Activated CD4-positive, alpha-beta memory T cell treated with anti-CD3 and anti-CD28 coated beads for 36 hours (primary cell): Measurements from ENCODE around the gene GLOD4. TPM values are rescaled to one million over a fixed set of nuclear protein-coding genes. Genes with fewer than 3 reads are reported as not detected.
"Not testable (repeated sequence)": the region's sequence is repeated elsewhere in the genome, so short reads cannot be mapped to it uniquely, and the experiment has no call there.

Experiments
- CTCF ChIA-PET: fragments of 350-600 bp; sonication (Branson Sonifier 250); formaldehyde crosslinking; loops from one replicate; lab custom pipeline; 2021; ENCODE audit warnings: antibody characterized with exemption, inconsistent platforms; lab: Charles Lee
- POLR2A ChIA-PET: fragments of 350-600 bp; sonication (Branson Sonifier 250); formaldehyde crosslinking; loops from one replicate; lab custom pipeline; 2021; ENCODE audit warnings: antibody characterized with exemption; lab: Charles Lee
- DNase-seq: peaks from one replicate; pipeline ENCODE4 v3.0.0-alpha.2; 2020
- H3K27ac Mint-ChIP-seq: one replicate; pipeline ENCODE4 v1.8.0; 2021; ENCODE audit warnings: mixed read lengths
- H3K27me3 Mint-ChIP-seq: one replicate; pipeline ENCODE4 v1.8.0; 2021; ENCODE audit warnings: mixed read lengths
- H3K36me3 Mint-ChIP-seq: one replicate; pipeline ENCODE4 v1.8.0; 2021; ENCODE audit warnings: mixed read lengths
- H3K4me1 Mint-ChIP-seq: one replicate; pipeline ENCODE4 v1.8.0; 2021; ENCODE audit warnings: low read depth, mixed read lengths
- H3K4me3 Mint-ChIP-seq: one replicate; pipeline ENCODE4 v1.8.0; 2021; ENCODE audit warnings: mild to moderate bottlenecking, mixed read lengths
- H3K9me3 Mint-ChIP-seq: one replicate; pipeline ENCODE4 v1.8.0; 2021; ENCODE audit warnings: mixed read lengths
- intact Hi-C: fragments of 100-400 bp; cut with micrococcal nuclease; formaldehyde crosslinking; loops from one replicate; pipeline ENCODE4 v1.15.1; 2023
- total RNA-seq, 2 experiments: library from RNA; stranded (reverse); gene quantifications; one replicate each; pipeline ENCODE4 v1.2.3, GENCODE V29; 2021

Gene GLOD4, protein sequence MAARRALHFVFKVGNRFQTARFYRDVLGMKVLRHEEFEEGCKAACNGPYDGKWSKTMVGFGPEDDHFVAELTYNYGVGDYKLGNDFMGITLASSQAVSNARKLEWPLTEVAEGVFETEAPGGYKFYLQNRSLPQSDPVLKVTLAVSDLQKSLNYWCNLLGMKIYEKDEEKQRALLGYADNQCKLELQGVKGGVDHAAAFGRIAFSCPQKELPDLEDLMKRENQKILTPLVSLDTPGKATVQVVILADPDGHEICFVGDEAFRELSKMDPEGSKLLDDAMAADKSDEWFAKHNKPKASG
- total RNA-seq: 10 to 100 TPM; 56.3 to 66.5 TPM

DNA sequence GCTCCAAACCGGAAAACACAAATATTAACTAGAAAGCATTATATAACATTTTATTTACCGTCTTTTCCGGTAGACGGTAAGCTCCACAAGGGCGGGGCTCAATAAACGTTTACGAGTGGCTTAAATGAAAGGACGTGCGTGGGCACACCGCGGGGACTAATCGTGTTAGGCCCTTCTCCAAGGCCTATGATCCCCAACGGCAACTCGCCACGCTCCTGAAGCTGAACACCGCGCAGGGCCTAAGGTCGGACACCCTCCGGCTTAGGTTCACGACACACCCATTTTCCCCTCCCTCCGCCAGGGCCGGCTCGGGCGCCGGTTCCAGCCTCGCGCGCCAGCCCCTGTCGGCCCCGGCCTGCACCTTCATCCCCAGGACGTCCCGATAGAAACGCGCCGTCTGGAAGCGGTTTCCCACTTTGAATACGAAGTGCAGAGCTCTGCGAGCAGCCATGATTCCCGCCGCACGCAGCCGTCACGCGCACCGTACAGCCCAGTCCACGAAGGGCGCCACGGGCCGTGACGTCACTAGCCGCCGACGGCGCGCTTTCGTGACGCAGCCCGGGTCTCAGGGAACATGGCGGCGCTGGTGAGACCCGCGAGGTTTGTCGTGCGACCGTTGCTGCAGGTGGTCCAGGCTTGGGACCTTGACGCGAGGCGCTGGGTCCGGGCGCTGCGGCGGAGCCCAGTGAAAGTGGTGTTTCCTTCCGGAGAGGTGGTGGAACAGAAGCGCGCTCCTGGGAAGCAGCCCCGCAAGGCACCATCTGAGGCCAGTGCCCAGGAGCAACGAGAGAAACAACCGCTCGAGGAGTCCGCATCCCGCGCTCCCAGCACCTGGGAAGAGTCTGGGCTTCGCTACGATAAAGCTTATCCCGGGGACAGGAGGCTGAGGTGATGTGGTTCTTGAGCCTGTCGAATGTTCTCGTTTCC, at the start of gene GLOD4, which contains the start of gene MRM3:
TSS of gene GLOD4 (minus strand) at position 476 of the 927 bp plus-strand sequence. CDS start at position 451, 25 bp downstream.
TSS of gene MRM3 (plus strand) at position 549 of the 927 bp plus-strand sequence. CDS start at position 575, 26 bp downstream.
- Mint-ChIP-seq H3K4me1 (peaks cover 37% of the 10 kb centered on the region), H3K4me3 (peak within 1 kb of the TSS; percentile 97), H3K27ac (peak within 1 kb of the TSS; percentile 93), H3K27me3 (no peaks in the 10 kb centered on the region), H3K36me3 (peaks cover 27% of the 10 kb centered on the region), H3K9me3 (no peaks in the 10 kb centered on the region)
- intact Hi-C loops: loop anchor here (1.0 to 10.0 kb wide), 4 partner anchors 31 to 214 kb away; partner anchors contain the start of gene VPS53
- peak; percentile 95 for DNase-seq
- ChIA-PET POLR2A (interaction anchor here (1.3 to 1.8 kb wide), 5 partner anchors 9 to 215 kb away, joined by 3 to 12 read pairs (median 8); partner anchors contain the start of genes GEMIN4, NXN and TIMM22), CTCF (interaction anchor here (0.6 to 3.1 kb wide), 11 partner anchors 13 to 652 kb away, joined by 3 to 20 read pairs (median 3); partner anchors contain the start of genes GEMIN4, NXN and TIMM22)

DNA sequence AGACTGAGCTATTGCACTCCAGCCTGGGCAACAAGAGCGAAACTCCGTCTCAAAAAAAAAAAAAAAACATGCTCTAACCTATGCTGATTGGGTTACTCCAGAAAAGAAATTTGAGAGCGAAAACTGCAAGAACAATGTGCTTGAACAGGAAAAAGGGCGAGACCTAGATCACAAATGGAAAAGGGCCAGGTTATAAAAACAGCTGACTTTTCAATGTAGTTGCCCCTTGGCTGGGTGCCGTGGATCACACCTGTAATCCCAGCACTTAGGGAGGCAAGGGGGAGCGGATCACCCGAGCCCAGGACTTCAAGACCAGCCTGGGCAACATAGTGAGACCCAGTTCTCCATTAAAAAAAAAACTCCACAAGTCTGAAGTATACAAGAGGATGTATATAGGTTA, 48.9 kb upstream of the GLOD4 start:
- intact Hi-C loops: no loop called here
- POLR2A ChIA-PET: no interaction called here
- H3K36me3 Mint-ChIP-seq: no peaks in the 10 kb centered on the region
- no peak overlapping the region for H3K4me3 Mint-ChIP-seq
- no peaks in the 10 kb centered on the region for H3K4me1 Mint-ChIP-seq
- no peaks in the 10 kb centered on the region for H3K9me3 Mint-ChIP-seq
- CTCF ChIA-PET: no interaction called here
- H3K27ac Mint-ChIP-seq: no peak overlapping the region
- no peak for DNase-seq
- H3K27me3 Mint-ChIP-seq: peaks cover 2% of the 10 kb centered on the region

DNA sequence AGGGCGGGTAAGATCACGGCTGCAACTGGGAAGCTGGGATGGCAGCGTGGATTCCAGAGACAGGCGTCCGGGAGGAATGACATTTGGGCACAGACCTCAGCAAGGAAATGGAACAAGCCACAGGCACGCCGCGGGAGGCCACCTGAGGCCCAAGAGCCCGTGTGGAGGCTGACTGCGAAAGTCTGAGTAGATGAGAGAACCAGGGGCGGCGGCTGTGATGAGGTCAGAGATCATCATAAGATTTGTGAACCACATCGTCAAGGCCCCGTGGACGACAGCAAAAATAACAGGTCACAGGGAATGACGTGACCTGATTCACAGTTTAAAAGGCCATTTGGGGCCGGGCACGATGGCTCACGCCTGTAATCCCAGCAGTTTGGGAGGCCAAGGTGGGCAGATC, 48.3 kb upstream of the GLOD4 start:
- Mint-ChIP-seq H3K4me3 (no peak overlapping the region), H3K27me3 (peaks cover 2% of the 10 kb centered on the region), H3K27ac (no peak overlapping the region), H3K9me3 (no peaks in the 10 kb centered on the region), H3K36me3 (no peaks in the 10 kb centered on the region), H3K4me1 (no peaks in the 10 kb centered on the region)
- CTCF ChIA-PET: no interaction called here
- DNase-seq: no peak
- intact Hi-C loops: no loop called here
- POLR2A ChIA-PET: no interaction called here

DNA sequence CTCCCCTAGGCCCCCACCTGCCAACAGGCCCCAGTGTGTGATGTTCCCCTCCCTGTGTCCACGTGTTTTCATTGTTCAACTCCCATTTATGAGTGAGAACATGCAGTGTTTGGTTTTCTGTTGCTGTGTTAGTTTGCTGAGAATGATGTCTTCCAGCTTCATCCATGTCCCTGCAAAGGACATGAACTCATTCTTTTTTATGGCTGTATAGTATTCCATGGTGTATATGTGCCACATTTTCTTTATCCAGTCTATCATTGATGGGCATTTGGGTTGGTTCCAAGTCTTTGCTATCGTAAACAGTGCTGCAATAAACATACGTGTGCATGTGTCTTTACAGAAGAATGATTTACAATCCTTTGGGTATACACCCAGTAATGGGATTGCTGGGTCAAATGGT, 47.5 kb upstream of the GLOD4 start:
- H3K27ac Mint-ChIP-seq, H3K4me1 Mint-ChIP-seq, H3K36me3 Mint-ChIP-seq, CTCF ChIA-PET, DNase-seq, H3K9me3 Mint-ChIP-seq, H3K27me3 Mint-ChIP-seq, POLR2A ChIA-PET, H3K4me3 Mint-ChIP-seq, intact Hi-C loops: not testable (repeated sequence)

DNA sequence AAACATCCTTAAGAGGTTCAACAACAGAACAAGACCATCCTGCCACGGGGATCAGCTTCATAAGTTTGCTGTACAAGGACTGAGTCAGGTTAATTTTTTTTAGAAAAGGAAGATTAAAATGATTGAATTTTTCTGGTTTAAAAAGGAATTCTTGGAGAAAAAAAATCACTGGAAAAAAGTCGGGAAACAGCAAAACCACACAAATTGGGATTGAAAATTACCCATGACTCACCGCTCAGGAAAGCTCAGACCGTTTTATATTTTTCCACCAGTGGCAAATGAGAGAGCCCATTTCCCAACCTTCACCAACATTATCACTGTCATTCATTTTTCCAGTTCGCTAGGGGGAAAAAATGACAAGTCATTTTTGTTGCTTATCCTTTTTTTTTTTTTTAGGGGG, 46.7 kb upstream of the GLOD4 start:
- H3K4me1 Mint-ChIP-seq: no peaks in the 10 kb centered on the region
- no peaks in the 10 kb centered on the region for H3K36me3 Mint-ChIP-seq
- intact Hi-C loops: no loop called here

DNA sequence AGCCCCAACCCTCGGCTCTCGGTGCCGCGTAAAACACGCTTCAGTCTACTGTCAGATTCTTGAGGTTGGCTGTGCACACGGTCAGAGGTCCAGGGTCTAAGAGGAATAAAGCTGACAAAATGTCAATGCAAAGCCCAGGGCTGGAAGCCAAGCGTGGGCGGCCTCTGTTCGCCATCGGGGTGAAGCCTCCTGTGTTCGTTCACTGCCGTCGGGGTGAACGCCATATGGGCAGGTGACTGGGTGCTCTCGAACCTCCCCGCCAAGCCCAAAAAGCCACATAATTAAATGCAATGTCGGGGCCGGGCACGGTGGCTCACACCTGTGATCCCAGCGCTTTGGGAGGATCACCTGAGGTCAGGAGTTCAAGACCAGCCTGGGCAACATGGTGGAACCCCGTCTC, 44.7 kb upstream of the GLOD4 start:
- Mint-ChIP-seq H3K4me3 (no peak overlapping the region), H3K9me3 (no peaks in the 10 kb centered on the region), H3K27me3 (peaks cover 2% of the 10 kb centered on the region), H3K27ac (no peak overlapping the region), H3K4me1 (no peaks in the 10 kb centered on the region), H3K36me3 (no peaks in the 10 kb centered on the region)
- no peak for DNase-seq
- POLR2A ChIA-PET: no interaction called here
- CTCF ChIA-PET: interaction anchor here (1.1 kb wide), 1 partner anchor 170 kb away, joined by 3 read pairs; the partner anchor contains the start of gene TIMM22
- intact Hi-C loops: no loop called here

More for the DNA sequence above, 46.7 kb upstream of the GLOD4 start:
- CTCF ChIA-PET: no interaction called here
- Mint-ChIP-seq H3K9me3 (no peaks in the 10 kb centered on the region), H3K4me3 (no peak overlapping the region), H3K27ac (no peak overlapping the region), H3K27me3 (peaks cover 2% of the 10 kb centered on the region)
- no peak for DNase-seq
- POLR2A ChIA-PET: no interaction called here

DNA sequence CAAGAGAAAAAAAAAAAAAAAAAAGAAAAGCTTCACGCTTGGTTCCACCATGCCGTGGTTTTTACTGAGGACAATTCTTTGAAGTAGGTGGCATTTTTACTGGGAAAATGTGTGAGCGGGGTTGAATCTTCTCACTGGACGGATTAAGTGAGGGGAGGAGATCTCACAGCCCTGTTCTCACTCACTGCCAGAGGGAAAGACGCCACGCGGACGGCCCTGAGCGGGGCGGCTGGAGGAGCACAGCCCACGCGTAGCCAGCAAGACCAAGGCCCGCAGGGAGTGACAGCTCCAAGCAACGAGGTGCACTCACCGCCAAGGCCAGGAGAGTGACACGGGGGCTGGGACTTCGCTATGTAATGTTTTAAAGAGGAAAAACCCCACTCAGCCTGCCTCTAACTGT, 43.1 kb upstream of the GLOD4 start:
- H3K27ac Mint-ChIP-seq: no peak overlapping the region
- ChIA-PET CTCF (interaction anchor here (0.6 to 1.2 kb wide), 3 partner anchors 155 to 230 kb away, joined by 3 to 5 read pairs (median 5); no protein-coding TSS in a partner anchor), POLR2A (interaction anchor here (0.7 kb wide), 1 partner anchor 577 kb away, joined by 3 read pairs; no protein-coding TSS in a partner anchor)
- H3K36me3 Mint-ChIP-seq: no peaks in the 10 kb centered on the region
- H3K4me3 Mint-ChIP-seq: no peak overlapping the region
- no peak for DNase-seq
- intact Hi-C loops: no loop called here
- peaks cover 2% of the 10 kb centered on the region for H3K27me3 Mint-ChIP-seq
- H3K9me3 Mint-ChIP-seq: no peaks in the 10 kb centered on the region
- H3K4me1 Mint-ChIP-seq: no peaks in the 10 kb centered on the region

DNA sequence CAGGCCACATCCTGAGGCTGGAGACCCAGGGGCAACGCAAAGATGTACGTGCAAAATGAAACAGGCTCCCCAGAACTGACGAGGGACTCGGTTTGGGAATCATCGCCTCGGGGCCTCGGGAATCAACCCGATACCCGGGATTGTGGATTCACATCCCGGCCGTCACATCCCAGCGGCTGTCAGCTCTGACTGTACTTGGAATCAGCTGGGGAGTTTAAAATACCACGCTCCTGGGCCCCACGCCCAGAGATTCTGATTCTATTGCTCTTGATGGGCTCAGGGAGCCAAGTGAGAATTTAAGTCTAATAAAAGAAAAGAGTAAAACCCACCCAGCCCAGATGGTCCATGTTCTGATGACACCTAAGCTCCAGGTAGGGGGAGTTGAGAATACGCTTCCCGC, 42.3 kb upstream of the GLOD4 start:
- H3K4me3 Mint-ChIP-seq: no peak overlapping the region
- H3K4me1 Mint-ChIP-seq: no peaks in the 10 kb centered on the region
- H3K27me3 Mint-ChIP-seq: no peaks in the 10 kb centered on the region
- H3K9me3 Mint-ChIP-seq: no peaks in the 10 kb centered on the region
- DNase-seq: no peak
- POLR2A ChIA-PET: interaction anchor here (0.7 kb wide), 1 partner anchor 576 kb away, joined by 3 read pairs; no protein-coding TSS in a partner anchor
- CTCF ChIA-PET: interaction anchor here (1.0 to 1.2 kb wide), 2 partner anchors 156 to 231 kb away, joined by 3 to 5 read pairs; no protein-coding TSS in a partner anchor
- intact Hi-C loops: no loop called here
- no peak overlapping the region for H3K27ac Mint-ChIP-seq
- no peaks in the 10 kb centered on the region for H3K36me3 Mint-ChIP-seq

DNA sequence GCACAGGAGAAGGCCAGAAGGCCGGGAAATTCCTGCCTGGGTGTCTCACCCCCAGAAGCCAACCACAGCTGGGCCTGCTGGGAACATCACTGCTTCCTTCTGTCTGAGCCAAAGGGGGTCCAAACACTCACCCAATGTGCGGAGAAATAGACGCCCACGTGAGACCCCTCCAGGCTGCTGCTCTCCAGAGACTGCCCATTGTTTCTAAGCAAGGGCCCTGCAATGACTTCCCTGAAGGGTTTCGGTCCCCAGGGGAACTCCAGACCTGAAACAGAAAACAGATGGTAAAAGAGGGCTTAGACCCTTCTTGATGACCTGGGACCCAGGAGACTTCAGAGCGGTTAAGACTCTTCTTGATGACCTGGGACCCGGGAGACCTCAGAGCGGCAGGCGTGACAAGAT, 41.4 kb upstream of the GLOD4 start:
- Mint-ChIP-seq H3K9me3 (no peaks in the 10 kb centered on the region), H3K27ac (no peak overlapping the region), H3K27me3 (no peaks in the 10 kb centered on the region), H3K4me1 (no peaks in the 10 kb centered on the region), H3K4me3 (no peak overlapping the region), H3K36me3 (no peaks in the 10 kb centered on the region)
- ChIA-PET POLR2A (no interaction called here), CTCF (no interaction called here)
- DNase-seq: no peak
- intact Hi-C loops: no loop called here

DNA sequence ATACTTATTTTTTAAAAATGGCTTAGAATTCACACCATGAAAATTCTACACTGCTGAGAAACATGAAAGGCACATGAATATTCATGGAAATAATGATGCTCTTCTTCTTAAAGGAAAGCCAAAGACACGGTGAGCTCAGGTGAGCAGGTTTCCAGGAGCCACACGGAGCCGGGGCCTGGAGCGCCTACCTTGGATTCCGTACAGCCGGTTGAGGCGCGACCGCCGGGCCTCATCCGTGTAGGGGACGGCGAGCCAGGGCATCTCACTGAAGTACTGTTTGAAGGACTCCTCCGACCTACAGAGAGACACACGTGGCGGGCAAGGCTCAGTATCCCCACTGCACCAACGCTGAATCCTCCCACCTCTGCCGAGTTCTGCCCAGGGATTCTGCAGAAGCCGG, 37.2 kb upstream of the GLOD4 start:
- no peaks in the 10 kb centered on the region for H3K9me3 Mint-ChIP-seq
- intact Hi-C loops: no loop called here
- no peak for DNase-seq
- no peaks in the 10 kb centered on the region for H3K36me3 Mint-ChIP-seq
- H3K27me3 Mint-ChIP-seq: peaks cover 1% of the 10 kb centered on the region
- H3K4me3 Mint-ChIP-seq: no peak overlapping the region
- POLR2A ChIA-PET: no interaction called here
- no peaks in the 10 kb centered on the region for H3K4me1 Mint-ChIP-seq
- CTCF ChIA-PET: interaction anchor here (0.7 kb wide), 2 partner anchors 53 to 192 kb away, joined by 3 read pairs; no protein-coding TSS in a partner anchor
- H3K27ac Mint-ChIP-seq: no peak overlapping the region

DNA sequence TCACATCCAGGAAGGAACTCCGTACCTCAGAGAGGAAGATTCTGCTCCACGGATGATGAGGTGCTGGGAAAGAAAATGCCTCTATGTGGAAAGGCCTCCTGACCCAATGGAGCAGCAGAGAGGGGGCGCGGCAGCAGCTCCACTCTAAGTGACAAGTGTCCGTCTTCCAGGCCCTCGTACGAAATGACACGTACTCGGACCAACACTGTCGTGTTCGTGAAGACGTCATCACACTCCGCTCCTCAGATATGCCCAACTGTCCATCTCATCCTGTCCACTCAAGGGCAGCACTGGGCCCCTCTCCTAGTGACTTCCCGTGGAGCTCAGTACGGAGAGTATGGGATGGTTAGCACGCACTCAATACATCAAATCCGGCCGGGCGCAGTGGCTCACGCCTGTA, 32.3 kb upstream of the GLOD4 start:
- intact Hi-C loops: no loop called here
- ChIA-PET POLR2A (no interaction called here), CTCF (no interaction called here)
- Mint-ChIP-seq H3K9me3 (no peaks in the 10 kb centered on the region), H3K27me3 (peaks cover 4% of the 10 kb centered on the region), H3K27ac (no peak overlapping the region), H3K36me3 (no peaks in the 10 kb centered on the region), H3K4me3 (no peak overlapping the region), H3K4me1 (no peaks in the 10 kb centered on the region)
- no peak for DNase-seq
